Measurements from ENCODE around the gene SLC25A23. TPM values are rescaled to one million over a fixed set of nuclear protein-coding genes. Genes with fewer than 3 reads are reported as not detected.

Gene SLC25A23
- total RNA-seq, 1 experiment from 2014 or later, result 18.7 TPM

GRCh38 chr19:6479836-6480398, 20.3 kb upstream of the SLC25A23 start:
- no peak overlapping the region for H3K27ac ChIP-seq (ENCODE audit: low read length)
- no peak for DNase-seq (ENCODE audit: low read depth, low spot score)
- intact Hi-C loops (cut with micrococcal nuclease; ENCODE audit: unreplicated experiment) (no loop called here), in situ Hi-C loops (cut with HindIII; ENCODE audit: low pct_unique_long_range_greater_than_20kb, low sequenced_read_pairs) (no loop called here)
- ATAC-seq, result no peak
- TF ChIP-seq SIN3A (IDR thresholded peaks at IDR 0.05; ENCODE audit: borderline replicate concordance, insufficient read depth, low read depth, low read length), result no peak
- no peaks in the 10 kb centered on the region for H3K27me3 ChIP-seq (ENCODE audit: control insufficient read depth, insufficient read depth, low read length)
- no peaks in the 10 kb centered on the region for H3K4me1 ChIP-seq (ENCODE audit: control insufficient read depth, insufficient read depth, low read length)
- no peak overlapping the region for H3K4me3 ChIP-seq (ENCODE audit: low read depth in 2 of 2, low read length in 2 of 2)
- no TSS peak for BruUV-seq (replicated peaks)
- CTCF ChIA-PET, result no interaction called here
- POLR2A ChIA-PET, result no interaction called here
- H3K36me3 ChIP-seq (ENCODE audit: control insufficient read depth, insufficient read depth, low read length), result no peaks in the 10 kb centered on the region
- H3K9me3 ChIP-seq (ENCODE audit: control insufficient read depth, insufficient read depth, low read depth, low read length), result no peaks in the 10 kb centered on the region

DNA sequence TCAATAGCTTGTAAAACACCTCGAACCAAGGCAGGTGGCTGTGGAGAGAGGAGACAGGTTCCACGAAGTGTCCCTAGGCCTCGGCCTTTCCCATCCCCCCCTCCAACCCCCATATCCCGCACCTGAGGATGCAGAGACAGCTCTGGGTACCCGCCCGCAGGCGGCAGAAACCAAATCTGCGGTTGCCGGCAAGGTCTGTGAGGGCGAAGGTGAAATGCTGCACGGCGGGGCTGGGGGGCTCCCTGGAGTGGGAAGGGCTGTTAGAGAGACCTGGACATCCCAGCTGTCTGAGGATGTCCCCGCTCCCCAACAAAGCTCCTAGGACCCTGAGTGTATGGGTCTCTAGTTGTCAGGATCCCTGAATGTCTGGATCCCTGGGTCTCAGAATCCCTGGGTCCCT, 19.2 kb upstream of the SLC25A23 start:
- DNase-seq (ENCODE audit: low read depth, low spot score) (no peak), ATAC-seq (no peak)
- intact Hi-C loops (cut with micrococcal nuclease; ENCODE audit: unreplicated experiment), result no loop called here
- H3K27me3 ChIP-seq (ENCODE audit: control insufficient read depth, insufficient read depth, low read length), result no peaks in the 10 kb centered on the region
- H3K4me3 ChIP-seq (ENCODE audit: low read depth in 2 of 2, low read length in 2 of 2), result no peak overlapping the region
- in situ Hi-C loops (cut with HindIII; ENCODE audit: low pct_unique_long_range_greater_than_20kb, low sequenced_read_pairs), result no loop called here
- CTCF ChIA-PET, result no interaction called here
- H3K4me1 ChIP-seq (ENCODE audit: control insufficient read depth, insufficient read depth, low read length), result no peaks in the 10 kb centered on the region
- no peak for TF ChIP-seq POLR2AphosphoS5 (IDR thresholded peaks at IDR 0.05; ENCODE audit: low read depth, low read length)
- TF ChIP-seq TCF7L2 (IDR thresholded peaks at IDR 0.05; ENCODE audit: low read depth, low read length), result no peak
- no peak for TF ChIP-seq CTCF (IDR thresholded peaks at IDR 0.05)
- no peak for TF ChIP-seq REST (IDR thresholded peaks at IDR 0.05; ENCODE audit: insufficient read depth in 1 of 2, low read depth in 2 of 2, low read length in 1 of 2)
- no TSS peak for BruUV-seq (replicated peaks)
- H3K36me3 ChIP-seq (ENCODE audit: control insufficient read depth, insufficient read depth, low read length), result no peaks in the 10 kb centered on the region
- no peak overlapping the region for H3K27ac ChIP-seq (ENCODE audit: low read length)
- POLR2A ChIA-PET, result no interaction called here
- no peaks in the 10 kb centered on the region for H3K9me3 ChIP-seq (ENCODE audit: control insufficient read depth, insufficient read depth, low read depth, low read length)

DNA sequence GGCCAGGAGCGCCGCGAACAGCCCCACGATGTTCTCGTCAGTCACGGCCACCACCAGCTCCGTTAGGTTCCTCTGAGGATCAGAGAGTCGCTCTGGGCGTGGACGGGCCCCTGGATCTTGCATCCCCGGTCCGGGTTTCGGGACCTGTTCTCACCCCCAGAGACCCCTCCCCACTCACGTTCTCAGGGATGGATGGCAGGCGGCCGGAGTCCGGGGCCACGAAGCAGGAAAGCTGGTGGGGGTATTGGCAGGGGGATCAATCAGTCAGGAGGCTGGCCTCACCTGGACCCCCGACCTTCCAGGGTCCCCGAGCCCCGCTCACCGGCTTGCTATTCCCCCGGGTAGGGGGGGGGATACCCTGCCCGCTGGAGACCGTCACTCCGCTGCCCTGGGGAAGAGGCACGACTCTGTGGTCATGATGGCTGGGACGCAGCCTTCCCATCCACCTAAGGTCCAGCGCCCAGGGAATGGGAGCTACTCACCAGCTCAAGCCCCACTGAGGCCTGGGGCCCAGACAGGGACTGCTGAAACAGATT, 17.4 kb upstream of the SLC25A23 start:
- DNase-seq (ENCODE audit: low read depth, low spot score) (no peak), ATAC-seq (no peak)
- CTCF ChIA-PET, result no interaction called here
- Histone ChIP-seq H3K4me3 (ENCODE audit: low read depth in 2 of 2, low read length in 2 of 2) (peak overlapping the region; percentile 33 to 58), H3K27ac (ENCODE audit: low read length) (no peak overlapping the region; the same call in 1 of the 2 replicates), H3K4me1 (ENCODE audit: control insufficient read depth, insufficient read depth, low read length) (no peaks in the 10 kb centered on the region), H3K9me3 (ENCODE audit: control insufficient read depth, insufficient read depth, low read depth, low read length) (no peaks in the 10 kb centered on the region), H3K36me3 (ENCODE audit: control insufficient read depth, insufficient read depth, low read length) (no peaks in the 10 kb centered on the region), H3K27me3 (ENCODE audit: control insufficient read depth, insufficient read depth, low read length) (no peaks in the 10 kb centered on the region)
- in situ Hi-C loops (cut with HindIII; ENCODE audit: low pct_unique_long_range_greater_than_20kb, low sequenced_read_pairs) (no loop called here), intact Hi-C loops (cut with micrococcal nuclease; ENCODE audit: unreplicated experiment) (no loop called here)
- BruUV-seq (replicated peaks), result no TSS peak
- TF ChIP-seq SIN3A (IDR thresholded peaks at IDR 0.05; ENCODE audit: borderline replicate concordance, insufficient read depth, low read depth, low read length) (no peak), TCF7L2 (IDR thresholded peaks at IDR 0.05; ENCODE audit: low read depth, low read length) (no peak), POLR2AphosphoS5 (IDR thresholded peaks at IDR 0.05; ENCODE audit: low read depth, low read length) (no peak), REST (IDR thresholded peaks at IDR 0.05; ENCODE audit: insufficient read depth in 1 of 2, low read depth in 2 of 2, low read length in 1 of 2) (no peak), CTCF (IDR thresholded peaks at IDR 0.05) (no peak)
- POLR2A ChIA-PET, result interaction anchor here (0.6 kb wide), 1 partner anchor 20 kb away, joined by 5 read pairs; no protein-coding TSS in a partner anchor
